PC-3 (cell line): ENCODE measurements around the gene CARMIL1.

Source experiments
- CTCF ChIP-seq: fragments of 300-600 bp; sonication (generic); conservative IDR thresholded peaks from 2 replicates; pipeline ENCODE4 v1.5.1; 2017; ENCODE audit warnings: antibody characterized with exemption, low read depth, mild to moderate bottlenecking, low read length
- EZH2 ChIP-seq: fragments of 300-600 bp; sonication (generic); IDR thresholded peaks from one replicate; pipeline ENCODE4 v1.6.1; 2017; ENCODE audit warnings: antibody characterized with exemption, mild to moderate bottlenecking, low read length; ENCODE audit not compliant: unreplicated experiment
- EZH2phosphoT487 ChIP-seq: fragments of 300-600 bp; sonication (generic); IDR thresholded peaks from 2 replicates; pipeline ENCODE4 v1.6.1; 2018; ENCODE audit warnings: mild to moderate bottlenecking, antibody characterized with exemption, low read length, borderline replicate concordance

- TF ChIP-seq CTCF: no peak
- TF ChIP-seq EZH2: no peak
- no peak for TF ChIP-seq EZH2phosphoT487
Measured at GRCh38 chr6:25288518-25288917, 9.3 kb downstream of the CARMIL1 start.
